Prostate gland (tissue), 2 donors: ENCODE data around the gene OPN1SW. TPM values are rescaled to one million over a fixed set of nuclear protein-coding genes. Genes with fewer than 3 reads are reported as not detected.

ENCODE experiments used
- DNase-seq: peaks from one replicate; pipeline ENCODE4 v3.0.0-alpha.2; 2019; ENCODE audit warnings: low spot score
- H3K27ac ChIP-seq, 2 donors: fragments of 200-600 bp; sonication (generic); 2 replicates each; pipeline ENCODE4 v1.5.1; 2017 to 2019
- H3K27me3 ChIP-seq: fragments of 200-600 bp; sonication (generic); replicated peaks from 2 replicates; pipeline ENCODE4 v1.5.1; 2019; ENCODE audit not compliant: insufficient read depth
- H3K36me3 ChIP-seq, 2 donors: fragments of 200-600 bp; sonication (generic); 1 replicate in 1 of 2; 2 replicates in 1 of 2; pipeline versions ENCODE4 v1.5.1 to v1.8.1; 2017 to 2019
- H3K4me1 ChIP-seq: fragments of 200-600 bp; sonication (generic); replicated peaks from 2 replicates; pipeline ENCODE4 v1.5.1; 2019
- H3K4me3 ChIP-seq, 2 donors: fragments of 200-600 bp; sonication (generic); 2 replicates each; pipeline ENCODE4 v1.5.1; 2017 to 2019
- H3K9me3 ChIP-seq: fragments of 200-600 bp; sonication (generic); 2 replicates; pipeline ENCODE4 v1.5.1; 2017
- POLR2A ChIP-seq: fragments of 450-650 bp; IDR thresholded peaks from one replicate; pipeline ENCODE4 v1.6.1; 2016; ENCODE audit warnings: antibody characterized with exemption, mild to moderate bottlenecking
- POLR2AphosphoS5 ChIP-seq: sonication (generic); formaldehyde crosslinking; IDR thresholded peaks from one replicate; pipeline ENCODE4 v1.6.1; 2017; ENCODE audit warnings: antibody characterized with exemption
- WGBS: methylation state at CpG from one replicate; pipeline ENCODE4 v1.1.5; 2018; 5-methylcytosine and 5-hydroxymethylcytosine counted together
- intact Hi-C: fragments of 100-400 bp; cut with DNase I; formaldehyde crosslinking; loops from one replicate; pipeline ENCODE4 v1.14.2; 2022
- total RNA-seq, 2 donors: library from RNA; depleted of rRNA; stranded (reverse); fragments of >200 nt; gene quantifications; one replicate each; pipeline ENCODE4 v1.1.0, GENCODE V29; 2016
- TF ChIP-seq, protein P1 (sequence below), 4 experiments: fragments of 200-600 bp in 2 of 4; fragments of 450-650 bp in 2 of 4; sonication (generic) in 2 of 4; IDR thresholded peaks; 1 replicate in 3 of 4; 2 replicates in 1 of 4; pipeline ENCODE4 v1.5.1; 2016 to 2019; ENCODE audit warnings: antibody characterized with exemption in 4 of 4, mild to moderate bottlenecking in 2 of 4, moderate library complexity in 2 of 4

Gene OPN1SW
- total RNA-seq, 2 donors from 2014 or later, result not detected

DNA sequence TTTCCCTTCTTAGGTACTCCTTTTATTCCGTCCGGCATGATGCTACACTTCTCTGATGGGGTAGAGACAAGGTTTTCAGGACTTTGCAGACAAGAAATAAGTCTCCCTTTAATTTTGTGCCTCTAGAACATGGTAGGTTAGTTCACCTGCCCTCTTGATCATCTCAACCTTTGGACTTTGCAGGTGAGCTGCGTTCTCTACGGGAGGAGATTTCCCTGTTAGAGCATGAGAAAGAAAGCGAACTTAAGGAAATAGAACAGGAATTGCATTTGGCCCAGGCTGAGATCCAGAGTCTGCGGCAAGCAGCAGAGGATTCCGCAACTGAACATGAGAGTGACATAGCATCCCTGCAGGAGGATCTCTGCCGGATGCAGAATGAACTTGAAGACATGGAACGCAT, 25.4 kb upstream of the OPN1SW start:
- no peak overlapping the region for H3K27ac ChIP-seq
- no peak for DNase-seq
- 90% methylated on average over 9 of the region's 9 CpGs for WGBS
- no peaks in the 10 kb centered on the region for H3K4me1 ChIP-seq
- no peaks in the 10 kb centered on the region for H3K27me3 ChIP-seq
- H3K9me3 ChIP-seq, result no peaks in the 10 kb centered on the region
- H3K36me3 ChIP-seq, result no peaks in the 10 kb centered on the region
- intact Hi-C loops, result no loop called here
- H3K4me3 ChIP-seq, result no peak overlapping the region
- TF ChIP-seq, protein P1, sequence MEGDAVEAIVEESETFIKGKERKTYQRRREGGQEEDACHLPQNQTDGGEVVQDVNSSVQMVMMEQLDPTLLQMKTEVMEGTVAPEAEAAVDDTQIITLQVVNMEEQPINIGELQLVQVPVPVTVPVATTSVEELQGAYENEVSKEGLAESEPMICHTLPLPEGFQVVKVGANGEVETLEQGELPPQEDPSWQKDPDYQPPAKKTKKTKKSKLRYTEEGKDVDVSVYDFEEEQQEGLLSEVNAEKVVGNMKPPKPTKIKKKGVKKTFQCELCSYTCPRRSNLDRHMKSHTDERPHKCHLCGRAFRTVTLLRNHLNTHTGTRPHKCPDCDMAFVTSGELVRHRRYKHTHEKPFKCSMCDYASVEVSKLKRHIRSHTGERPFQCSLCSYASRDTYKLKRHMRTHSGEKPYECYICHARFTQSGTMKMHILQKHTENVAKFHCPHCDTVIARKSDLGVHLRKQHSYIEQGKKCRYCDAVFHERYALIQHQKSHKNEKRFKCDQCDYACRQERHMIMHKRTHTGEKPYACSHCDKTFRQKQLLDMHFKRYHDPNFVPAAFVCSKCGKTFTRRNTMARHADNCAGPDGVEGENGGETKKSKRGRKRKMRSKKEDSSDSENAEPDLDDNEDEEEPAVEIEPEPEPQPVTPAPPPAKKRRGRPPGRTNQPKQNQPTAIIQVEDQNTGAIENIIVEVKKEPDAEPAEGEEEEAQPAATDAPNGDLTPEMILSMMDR (IDR thresholded peaks at IDR 0.05), result no peak

GRCh38 chr7:128800567-128800966, 25.0 kb upstream of the OPN1SW start:
- TF ChIP-seq, protein P1 (IDR thresholded peaks at IDR 0.05), result no peak
- TF ChIP-seq POLR2AphosphoS5, result no peak
- no peak for TF ChIP-seq POLR2A
- intact Hi-C loops, result no loop called here
- no peaks in the 10 kb centered on the region for H3K27me3 ChIP-seq
- no peaks in the 10 kb centered on the region for H3K9me3 ChIP-seq
- no peak for DNase-seq
- no peak overlapping the region for H3K4me3 ChIP-seq
- H3K4me1 ChIP-seq, result no peaks in the 10 kb centered on the region
- no peak overlapping the region for H3K27ac ChIP-seq
- 91% methylated on average over 3 of the region's 3 CpGs for WGBS
- H3K36me3 ChIP-seq, result no peaks in the 10 kb centered on the region

- Histone ChIP-seq H3K27me3 (no peaks in the 10 kb centered on the region), H3K9me3 (no peaks in the 10 kb centered on the region), H3K36me3 (no peaks in the 10 kb centered on the region), H3K4me1 (no peaks in the 10 kb centered on the region), H3K27ac (no peak overlapping the region), H3K4me3 (no peak overlapping the region)
- no peak for DNase-seq
- intact Hi-C loops, result no loop called here
- 72% methylated on average over 2 of the region's 2 CpGs for WGBS
- TF ChIP-seq, protein P1 (IDR thresholded peaks at IDR 0.05), result no peak
- no peak for TF ChIP-seq POLR2AphosphoS5
Observed at GRCh38 chr7:128799451-128799850, 23.9 kb upstream of the OPN1SW start.

- WGBS, result 19% methylated on average over 5 of the region's 5 CpGs
- H3K27me3 ChIP-seq, result no peaks in the 10 kb centered on the region
- no peaks in the 10 kb centered on the region for H3K36me3 ChIP-seq
- H3K27ac ChIP-seq, result no peak overlapping the region
- H3K4me1 ChIP-seq, result no peaks in the 10 kb centered on the region
- no peak for DNase-seq
- intact Hi-C loops, result no loop called here
- no peak overlapping the region for H3K4me3 ChIP-seq
- H3K9me3 ChIP-seq, result no peaks in the 10 kb centered on the region
- TF ChIP-seq, protein P1 (IDR thresholded peaks at IDR 0.05), result no peak
- peak; percentile 7 for TF ChIP-seq POLR2AphosphoS5
Observed at GRCh38 chr7:128796327-128796726, 20.7 kb upstream of the OPN1SW start.

DNA sequence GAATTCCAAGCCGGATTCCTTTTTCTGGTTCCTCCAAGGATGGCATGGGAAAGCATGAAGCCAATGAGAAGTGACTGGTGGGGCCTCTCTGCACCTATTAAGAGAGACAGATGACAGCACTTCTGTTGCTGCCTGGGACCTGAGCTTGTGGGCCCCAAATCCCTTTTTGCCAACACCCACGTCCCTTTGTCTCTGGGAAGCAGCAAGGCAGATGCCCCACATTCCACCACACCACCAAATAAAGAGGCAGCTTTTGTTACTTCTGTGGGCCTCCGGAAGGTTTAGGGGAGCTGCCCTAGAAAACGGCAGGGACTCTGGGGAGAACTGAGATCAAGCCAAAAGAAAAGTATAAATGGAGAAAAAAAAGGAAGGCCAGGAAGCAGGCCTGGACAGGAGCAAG, 19.5 kb upstream of the OPN1SW start:
- Histone ChIP-seq H3K36me3 (no peaks in the 10 kb centered on the region), H3K9me3 (no peaks in the 10 kb centered on the region), H3K4me1 (no peaks in the 10 kb centered on the region), H3K27ac (no peak overlapping the region), H3K27me3 (no peaks in the 10 kb centered on the region), H3K4me3 (no peak overlapping the region)
- intact Hi-C loops, result no loop called here
- no peak for DNase-seq
- WGBS, result 61% methylated on average over 4 of the region's 4 CpGs
- TF ChIP-seq POLR2AphosphoS5 (no peak), POLR2A (no peak)
- TF ChIP-seq, protein P1 (IDR thresholded peaks at IDR 0.05), result no peak
